GM21619 (cell line): Measurements from ENCODE around the gene CDH8.
"Not testable (repeated sequence)": the region's sequence is repeated elsewhere in the genome, so short reads cannot be mapped to it uniquely, and the experiment has no call there.

Source experiments
- ATAC-seq: cut with Tn5 transposase; IDR thresholded peaks from one replicate; pipeline ENCODE4 v1.9.1; 2021; ENCODE audit not compliant: unreplicated experiment

The CDH8 gene

DNA sequence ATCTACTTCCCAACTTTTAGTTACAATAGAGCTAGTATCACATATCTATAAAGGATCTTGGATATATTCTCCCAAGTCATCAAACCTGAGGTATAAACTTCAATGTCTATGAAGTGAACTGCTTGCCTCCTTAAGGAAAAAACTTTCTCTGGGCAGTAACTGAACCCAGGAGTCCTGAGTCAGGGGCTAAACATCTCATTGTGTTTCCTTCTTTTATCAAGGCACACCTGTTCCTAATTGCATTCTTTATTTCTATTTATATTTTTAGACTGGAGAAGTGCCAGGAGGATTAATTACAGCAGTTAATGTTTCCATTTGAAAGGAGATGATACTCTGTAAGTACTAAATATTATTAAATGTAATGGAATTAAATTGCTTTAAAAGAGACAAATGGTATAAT, 98.6 kb downstream of the CDH8 start:
- no peak for ATAC-seq

DNA sequence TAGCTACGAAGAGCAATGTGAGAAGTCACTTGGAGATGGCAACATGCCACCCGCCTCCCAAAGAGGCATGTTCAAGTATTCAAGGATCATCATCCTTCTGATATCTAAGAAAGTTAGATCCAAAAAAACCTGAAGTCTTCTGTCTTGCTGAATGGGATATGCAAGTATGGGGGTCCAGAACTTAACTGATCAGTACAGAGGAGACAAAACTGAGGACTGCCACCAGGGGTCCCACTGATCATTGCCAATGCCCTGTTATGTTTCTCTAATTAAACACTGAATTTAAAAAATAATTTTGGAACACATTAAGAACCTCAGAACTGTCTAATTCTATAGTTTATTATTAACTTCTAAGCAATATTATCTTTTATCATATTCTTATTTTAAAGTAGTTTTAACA, 99.7 kb downstream of the CDH8 start:
- no peak for ATAC-seq

DNA sequence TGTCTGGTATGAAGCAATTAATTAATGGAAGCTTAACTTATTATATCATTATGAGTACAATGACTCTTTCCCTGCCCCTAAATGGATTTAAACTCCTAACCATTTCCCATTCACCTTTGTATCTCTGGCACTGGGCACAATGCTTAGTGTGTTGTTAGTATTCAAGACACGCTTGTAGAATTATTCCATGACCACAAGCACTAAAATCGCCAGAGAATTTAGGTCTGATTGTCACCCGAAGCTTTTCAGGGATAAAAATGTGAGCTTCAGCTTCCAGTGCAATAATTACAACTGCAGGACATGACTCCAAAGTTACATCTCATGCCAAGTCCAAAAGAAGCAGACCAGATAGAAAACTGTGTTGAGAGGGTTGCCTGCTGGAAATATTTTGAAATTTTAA, 101.6 kb downstream of the CDH8 start:
- no peak for ATAC-seq

DNA sequence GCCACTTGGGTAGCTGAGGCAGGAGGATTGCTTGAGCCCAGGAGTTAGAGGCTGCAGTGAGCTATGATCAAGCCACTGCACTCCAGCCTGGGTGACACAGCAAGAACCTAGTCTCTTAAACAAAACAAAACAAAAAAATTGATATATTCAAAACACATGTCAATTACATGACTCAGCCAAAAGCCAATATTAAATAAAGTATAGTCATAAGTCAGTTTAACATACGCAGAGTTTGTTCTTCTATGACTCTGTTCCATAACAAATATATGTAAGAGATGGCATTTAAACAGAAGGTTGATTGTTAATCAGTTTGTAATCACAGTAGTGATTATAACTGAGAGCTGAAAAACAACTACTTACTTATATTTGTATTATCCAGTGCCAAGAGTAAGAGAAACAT, 106.5 kb downstream of the CDH8 start:
- no peak for ATAC-seq

DNA sequence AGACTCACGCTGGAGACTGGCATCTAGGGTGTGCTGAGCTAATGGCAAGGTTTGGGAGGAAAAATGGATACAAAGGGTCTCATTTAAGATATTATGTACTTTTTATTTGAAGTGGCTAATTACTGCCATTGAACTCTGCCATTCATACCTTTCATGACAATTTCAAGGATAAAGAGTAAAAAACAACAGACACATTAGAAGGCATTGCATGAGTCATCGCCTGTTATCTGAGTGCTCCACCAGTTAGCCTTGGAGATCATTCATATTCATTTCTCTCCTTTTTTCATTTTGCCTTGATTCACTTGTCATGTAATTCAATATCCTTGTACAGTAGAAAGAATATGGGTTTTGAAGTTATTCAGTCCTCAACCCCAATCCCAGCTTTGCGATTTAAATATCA, 109.5 kb downstream of the CDH8 start:
- ATAC-seq: no peak

DNA sequence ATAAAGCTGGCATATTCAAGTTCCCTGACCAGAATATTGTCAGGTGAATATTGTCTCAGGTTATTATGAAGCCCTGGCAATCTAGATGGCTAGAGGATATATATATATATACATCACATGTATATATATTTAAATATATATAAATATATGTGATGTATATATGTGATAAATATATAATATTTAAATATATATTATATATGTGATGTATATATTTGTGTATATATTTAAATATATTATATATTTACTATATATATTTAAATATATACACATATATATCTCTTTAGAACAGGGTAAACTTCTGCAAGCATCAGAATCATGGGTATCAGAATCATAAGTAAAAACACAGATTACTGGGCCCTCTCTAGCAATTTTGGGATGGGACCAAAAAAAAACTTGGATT, 112.6 kb downstream of the CDH8 start:
- no peak for ATAC-seq

DNA sequence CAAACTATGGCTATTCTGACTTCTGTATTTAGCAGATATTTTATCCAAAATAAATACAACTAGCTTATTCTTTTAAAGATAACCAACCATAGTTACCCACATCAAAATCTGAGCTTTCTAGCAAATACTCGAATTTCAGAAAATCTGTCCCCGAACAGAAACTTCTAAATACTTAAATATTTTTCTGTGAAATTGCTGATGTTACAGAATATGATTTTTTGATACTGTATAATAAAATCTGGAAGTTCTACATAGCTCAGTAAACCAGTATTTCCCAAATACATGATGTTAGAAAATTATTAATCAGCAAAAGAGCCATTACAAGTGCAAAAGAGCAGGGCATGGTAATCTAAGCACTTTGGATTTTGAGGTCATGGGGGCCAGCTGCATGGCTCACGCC, 114.9 kb downstream of the CDH8 start:
- ATAC-seq: no peak

DNA sequence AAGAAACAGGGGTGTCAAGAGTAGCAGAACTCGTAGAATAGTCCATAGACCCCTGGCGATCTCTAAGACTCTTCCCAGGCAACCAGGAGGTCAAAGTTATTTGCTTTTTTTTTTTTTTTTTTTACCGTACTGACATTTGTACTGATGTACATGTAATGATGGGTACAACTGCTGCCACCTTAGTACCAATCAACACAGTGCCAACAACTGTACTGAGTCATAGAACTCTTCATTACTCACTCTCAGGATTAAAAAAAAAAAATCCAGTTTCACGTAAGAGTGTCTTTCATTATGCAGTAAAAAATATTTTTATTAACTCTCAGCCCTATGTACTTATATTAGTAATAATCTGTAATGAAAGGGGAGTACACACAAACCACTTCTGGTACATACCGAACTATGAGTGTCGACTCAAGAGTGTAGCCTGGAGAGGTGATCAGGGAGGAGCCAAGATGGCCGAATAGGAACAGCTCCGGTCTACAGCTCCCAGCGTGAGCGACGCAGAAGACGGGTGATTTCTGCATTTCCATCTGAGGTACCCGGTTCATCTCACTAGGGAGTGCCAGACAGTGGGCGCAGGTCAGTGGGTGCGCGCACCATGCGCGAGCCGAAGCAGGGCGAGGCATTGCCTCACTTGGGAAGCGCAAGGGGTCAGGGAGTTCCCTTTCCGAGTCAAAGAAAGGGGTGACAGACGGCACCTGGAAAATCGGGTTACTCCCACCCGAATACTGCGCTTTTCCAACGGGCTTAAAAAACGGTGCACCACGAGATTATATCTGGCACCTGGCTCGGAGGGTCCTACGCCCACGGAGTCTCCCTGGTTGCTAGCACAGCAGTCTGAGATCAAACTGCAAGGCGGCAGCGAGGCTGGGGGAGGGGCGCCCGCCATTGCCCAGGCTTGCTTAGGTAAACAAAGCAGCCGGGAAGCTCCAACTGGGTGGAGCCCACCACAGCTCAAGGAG, 118.1 kb downstream of the CDH8 start:
- not testable (repeated sequence) for ATAC-seq

DNA sequence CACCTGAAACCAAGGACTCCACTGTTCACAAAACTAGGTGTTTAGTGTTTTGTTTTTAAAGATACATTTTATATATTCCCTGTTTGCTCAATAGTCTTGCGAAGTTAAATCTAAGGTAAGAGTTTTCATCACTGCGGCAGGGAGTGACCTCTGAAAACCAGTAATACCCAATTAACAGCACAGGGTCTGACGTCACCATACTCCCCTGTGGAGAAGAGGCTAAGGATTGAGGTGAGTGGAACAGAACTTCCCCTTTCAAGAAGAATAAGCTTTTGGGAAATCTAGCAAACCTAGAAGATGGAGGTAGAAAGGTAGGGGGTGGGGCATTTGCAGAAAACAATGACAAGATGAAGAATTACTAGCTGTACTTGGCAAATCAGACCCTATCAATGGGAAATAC, 120.7 kb downstream of the CDH8 start:
- no peak for ATAC-seq

DNA sequence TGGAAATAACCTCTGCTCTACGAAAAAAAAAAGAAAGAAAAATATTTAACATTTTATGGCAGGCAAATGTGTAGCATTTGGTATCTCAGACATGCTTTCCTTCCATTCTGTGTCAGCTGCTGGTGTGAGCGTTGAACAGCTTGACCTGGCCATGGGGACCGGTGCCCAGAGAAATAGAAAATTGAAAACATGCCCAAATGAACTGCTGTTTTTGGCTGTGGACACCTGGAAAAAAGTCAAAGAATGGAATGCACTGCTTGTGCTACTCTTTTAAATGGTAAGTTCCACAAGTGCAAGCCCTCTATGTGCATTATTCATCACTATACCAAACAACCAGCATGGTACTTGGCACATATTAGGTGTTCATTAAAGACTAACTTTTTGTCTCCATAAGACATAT, 127.2 kb downstream of the CDH8 start:
- ATAC-seq: no peak

DNA sequence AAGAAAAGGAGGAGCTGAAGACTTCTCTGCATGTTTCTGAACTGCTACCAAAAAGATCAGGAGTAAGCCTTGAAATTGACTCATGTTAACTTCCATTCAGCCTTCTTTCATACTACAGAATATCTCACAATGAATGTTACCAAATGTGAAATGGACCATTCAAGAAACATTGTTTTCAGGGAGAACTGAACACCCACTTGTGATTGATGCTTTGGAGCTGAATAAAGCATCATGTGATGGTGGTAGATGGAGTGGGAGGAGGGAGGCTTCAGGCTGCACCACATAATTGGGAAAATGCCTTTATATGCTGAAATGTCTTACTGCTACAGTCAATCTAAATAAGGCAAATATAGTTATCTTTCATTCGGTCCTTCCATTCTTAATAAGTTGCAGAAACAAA, 127.8 kb downstream of the CDH8 start:
- no peak for ATAC-seq

DNA sequence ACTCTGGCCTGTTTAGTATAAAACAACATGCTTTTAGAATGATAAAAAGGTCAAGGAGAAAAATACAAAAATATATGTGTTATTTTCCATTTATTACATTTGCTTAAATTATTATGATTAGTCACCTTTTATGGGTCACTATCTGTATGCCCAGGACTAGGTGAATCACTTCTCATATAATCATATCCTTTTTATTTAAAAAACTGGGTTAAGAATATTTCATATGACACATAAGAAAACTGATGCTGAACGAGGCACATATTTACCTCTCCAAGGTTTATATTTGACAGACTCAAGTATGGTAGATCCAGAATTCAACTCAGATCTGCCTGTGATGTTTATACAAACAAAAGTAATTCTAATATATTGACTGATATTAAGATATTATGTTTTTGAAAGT, 134.5 kb downstream of the CDH8 start:
- no peak for ATAC-seq

DNA sequence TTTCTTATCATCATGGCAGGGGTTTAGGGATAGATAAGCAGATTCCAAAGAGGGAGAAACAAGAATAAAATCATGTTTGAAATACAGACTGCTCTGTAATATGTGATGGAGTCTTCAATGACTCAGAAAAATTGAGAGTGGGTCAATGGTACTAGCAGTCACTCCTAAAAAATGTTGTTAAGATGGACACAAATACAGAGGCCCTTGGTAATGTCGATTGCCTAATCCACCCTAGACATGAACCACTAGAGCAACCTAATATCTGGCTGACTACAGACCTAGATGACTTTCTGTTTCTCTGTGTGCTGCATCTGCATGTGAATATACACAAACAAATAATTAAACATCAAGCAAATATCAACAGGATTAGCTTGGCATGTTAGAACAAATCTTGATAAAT, 135.8 kb downstream of the CDH8 start:
- ATAC-seq: no peak

DNA sequence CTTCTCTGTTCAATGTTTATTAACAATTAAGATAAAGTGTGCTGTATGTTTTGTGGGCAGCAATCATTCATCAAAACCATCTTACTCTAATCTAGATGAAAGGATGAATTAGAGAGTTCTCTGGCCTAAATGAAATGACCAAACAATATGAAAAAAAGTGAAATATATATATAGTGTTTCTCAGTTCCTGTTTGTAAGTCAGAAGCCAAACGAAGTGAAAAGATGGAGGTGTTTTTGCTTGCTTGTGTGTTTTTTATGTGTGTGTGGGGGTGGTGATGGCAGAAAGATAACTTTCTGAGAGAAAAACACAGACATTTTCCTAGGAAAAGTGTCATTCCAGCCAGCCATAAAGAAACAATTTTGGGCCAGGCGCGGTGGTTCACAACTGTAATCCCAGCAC, 138.6 kb downstream of the CDH8 start:
- no peak for ATAC-seq

DNA sequence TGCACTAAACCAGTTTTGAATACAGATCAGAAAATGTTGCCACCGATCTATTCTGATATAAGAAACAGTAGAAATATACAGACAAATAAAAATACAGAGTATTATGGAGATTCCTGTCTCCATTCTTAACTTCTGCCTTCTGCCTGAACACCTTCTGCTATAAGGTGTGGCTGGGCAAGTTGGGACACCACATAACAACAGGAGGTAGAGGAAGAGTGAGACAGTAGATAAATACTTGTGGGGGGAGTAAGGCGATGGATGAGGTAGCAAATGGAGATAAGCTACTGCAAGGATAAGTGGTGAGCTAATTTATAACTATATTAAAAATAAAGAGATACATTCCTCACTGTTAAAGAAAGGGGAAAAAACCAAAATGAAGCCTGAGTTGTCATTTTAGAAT, 143.7 kb downstream of the CDH8 start:
- no peak for ATAC-seq

DNA sequence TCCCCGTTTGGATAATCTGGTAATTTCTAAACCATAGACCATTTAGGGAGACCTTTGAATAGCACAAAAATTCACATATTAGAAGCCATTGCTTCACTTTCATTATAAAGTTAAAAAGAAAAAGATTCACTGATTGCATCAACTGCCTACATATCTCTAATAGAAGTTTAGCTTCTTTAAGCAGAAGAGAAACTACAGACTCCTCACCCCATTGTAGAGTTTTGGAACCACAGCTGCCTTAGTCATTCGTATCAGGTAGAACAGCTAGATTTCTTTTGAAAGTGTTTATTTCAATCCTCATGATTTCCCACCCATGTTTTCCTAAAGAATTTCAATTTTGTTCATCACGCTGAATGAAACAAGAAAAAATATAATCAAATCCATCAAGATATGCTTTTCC, 144.8 kb downstream of the CDH8 start:
- ATAC-seq: no peak

DNA sequence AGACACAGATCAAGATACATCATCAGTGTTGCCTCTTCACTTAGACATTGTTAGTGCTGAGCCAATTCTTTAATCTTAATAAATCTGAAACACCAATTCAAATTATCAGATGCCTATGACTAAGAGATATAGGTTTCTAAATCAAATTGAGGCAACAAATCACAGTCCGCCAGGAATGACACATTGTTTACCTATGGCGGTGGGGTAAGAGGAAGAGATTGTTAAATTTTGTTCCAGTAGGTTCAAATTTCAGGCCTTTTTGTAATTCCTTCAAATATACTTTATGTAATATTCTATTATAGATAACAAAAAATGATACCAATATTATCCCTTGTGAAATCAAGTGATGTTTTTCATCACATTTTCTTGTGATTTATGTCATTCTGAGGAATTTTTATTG, 145.9 kb downstream of the CDH8 start:
- no peak for ATAC-seq

DNA sequence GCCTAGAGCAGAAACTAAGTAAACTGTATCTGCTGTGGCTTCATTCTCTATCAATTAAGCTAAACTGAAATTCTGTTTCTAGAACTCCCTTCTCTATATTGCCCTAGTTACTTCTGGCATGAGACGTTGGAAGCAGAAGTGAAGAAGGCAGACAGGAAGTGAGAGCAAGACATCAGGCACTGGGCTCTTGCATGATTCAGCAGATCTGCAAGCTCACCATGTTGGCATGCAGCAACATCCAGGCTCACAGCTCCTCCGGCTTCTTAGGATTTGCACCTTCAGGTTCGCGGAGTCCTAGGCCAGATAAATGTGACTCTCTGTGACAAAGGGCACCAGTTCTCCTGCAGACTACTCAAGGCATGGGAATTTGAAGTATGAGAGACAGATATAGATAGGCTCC, 148.3 kb downstream of the CDH8 start:
- no peak for ATAC-seq

DNA sequence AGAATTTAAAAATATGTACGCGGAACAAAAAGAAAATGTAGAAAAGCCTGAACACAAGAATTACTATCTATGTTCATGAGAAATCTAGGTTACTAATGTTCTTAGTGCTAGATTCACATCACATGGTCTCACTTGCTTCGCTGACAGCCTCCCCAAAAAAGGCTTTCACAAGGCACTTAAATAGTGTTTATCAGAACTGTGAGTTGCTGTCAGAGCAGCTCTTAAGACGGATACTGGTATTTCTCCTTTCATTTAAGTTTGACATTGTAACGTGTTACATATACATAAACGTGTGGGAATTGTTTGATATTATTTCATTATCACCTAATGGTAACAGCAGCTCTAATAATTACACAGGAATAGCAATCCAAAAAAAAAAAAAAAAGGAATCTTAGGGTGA, 150.9 kb downstream of the CDH8 start:
- no peak for ATAC-seq

DNA sequence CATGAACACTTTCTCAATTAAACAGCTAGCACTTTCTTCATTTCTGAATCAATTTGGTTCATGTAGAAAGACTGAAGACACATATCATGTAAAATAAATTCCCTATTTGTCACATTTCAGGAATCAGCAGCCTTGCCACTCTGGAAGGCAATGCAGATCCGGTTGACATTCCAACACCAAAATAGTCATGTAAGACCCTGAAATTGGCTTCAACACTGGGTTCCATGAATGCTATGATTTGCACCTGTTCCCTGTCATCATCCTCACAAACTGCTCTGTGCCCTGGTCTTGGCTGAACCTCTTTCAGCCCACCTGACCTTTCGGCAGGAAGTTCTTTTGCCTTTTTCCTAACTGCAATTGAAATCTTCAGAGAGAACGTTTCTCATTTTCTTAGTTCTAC, 156.9 kb downstream of the CDH8 start:
- ATAC-seq: no peak

DNA sequence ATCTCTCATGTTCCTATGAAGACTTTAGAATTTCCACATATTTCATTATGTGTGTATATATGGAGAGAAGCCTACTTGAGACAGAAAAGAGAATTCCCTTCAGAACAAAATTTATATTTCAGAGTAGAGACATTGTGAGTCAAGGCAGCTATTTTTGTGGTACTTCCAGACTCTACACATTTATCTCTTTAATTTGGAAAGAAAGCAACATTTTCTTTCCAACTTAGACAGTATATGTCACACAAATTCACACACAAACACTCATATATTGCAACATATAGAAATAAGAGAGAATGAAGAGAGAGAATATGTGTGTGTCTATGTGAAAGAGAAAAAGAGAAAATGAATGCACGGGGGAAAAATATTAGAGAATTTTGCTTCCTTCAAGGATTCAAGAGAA, 158.8 kb downstream of the CDH8 start:
- ATAC-seq: no peak

DNA sequence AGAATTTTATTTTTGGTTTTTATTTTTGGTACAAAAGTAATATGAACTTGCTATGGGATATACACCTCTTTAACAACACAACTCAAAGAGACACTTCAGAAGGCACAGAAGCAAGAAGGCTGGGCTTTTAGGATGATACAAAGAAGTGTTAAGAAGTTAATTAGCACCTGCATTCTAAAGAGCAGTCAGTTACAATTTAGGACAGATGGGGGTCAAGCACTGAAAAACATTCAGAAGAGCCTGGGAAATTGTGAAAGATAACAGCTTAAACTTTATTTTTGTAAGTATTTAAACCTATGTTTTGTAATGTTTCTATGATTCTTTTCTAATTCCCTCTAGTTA, 163.5 kb downstream of the CDH8 start:
- ATAC-seq: no peak
